Activated CD8-positive, alpha-beta memory T cell treated with anti-CD3 and anti-CD28 coated beads for 48 hours (primary cell): ENCODE results near the gene PDCD7.
"Not testable (repeated sequence)": the region's sequence is repeated elsewhere in the genome, so short reads cannot be mapped to it uniquely, and the experiment has no call there.

Experiments
- DNase-seq, 3 experiments: peaks; one replicate each; pipeline ENCODE4 v3.0.0-alpha.2; 2020; ENCODE audit warnings: low read depth in 2 of 3, low spot score in 2 of 3

The PDCD7 gene

DNA sequence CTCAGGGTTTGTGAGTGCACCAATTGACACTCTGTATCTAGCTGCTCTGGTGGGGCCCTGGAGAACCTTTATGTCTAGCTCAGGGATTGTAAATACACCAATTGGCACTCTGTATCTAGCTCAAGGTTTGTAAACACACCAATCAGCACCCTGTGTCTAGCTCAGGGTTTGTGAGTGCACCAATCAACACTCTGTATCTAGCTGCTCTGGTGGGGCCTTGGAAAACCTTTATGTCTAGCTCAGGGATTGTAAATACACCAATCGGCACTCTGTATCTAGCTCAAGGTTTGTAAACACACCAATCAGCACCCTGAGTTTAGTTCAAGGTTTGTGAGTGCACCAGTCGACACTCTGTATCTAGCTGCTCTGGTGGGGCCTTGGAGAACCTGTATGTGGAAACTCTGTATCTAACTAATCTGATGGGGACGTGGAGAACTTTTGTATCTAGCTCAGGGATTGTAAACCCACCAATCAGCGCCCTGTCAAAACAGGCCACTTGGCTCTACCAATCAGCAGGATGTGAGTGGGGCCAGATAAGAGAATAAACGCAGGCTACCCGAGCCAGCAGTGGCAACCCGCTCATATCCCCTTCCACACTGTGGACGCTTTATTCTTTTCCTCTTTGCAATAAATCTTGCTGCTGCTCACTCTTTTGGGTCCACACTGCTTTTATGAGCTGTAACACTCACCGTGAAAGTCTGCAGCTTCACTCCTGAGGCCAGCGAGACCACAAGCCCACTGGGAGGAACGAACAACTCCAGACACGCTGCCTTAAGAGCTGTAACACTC, 57.8 kb downstream of the PDCD7 start:
- DNase-seq, result not testable (repeated sequence)

DNA sequence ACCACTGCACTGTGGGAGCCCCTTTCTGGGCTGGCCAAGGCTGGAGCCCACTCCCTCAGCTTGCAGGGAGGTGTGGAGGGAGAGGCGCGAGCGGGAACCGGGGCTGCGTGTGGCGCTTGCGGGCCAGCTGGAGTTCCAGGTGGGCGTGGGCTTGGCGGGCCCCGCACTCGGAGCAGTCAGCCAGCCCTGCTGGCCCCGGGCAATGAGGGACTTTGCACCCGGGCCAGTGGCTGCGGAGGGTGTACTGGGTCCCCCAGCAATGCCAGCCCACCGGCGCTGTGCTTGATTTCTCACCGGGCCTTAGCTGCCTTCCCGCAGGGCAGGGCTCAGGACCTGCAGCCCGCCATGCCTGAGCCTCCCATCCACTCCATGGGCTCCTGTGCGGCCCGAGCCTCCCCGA, 58.7 kb downstream of the PDCD7 start:
- not testable (repeated sequence) for DNase-seq

DNA sequence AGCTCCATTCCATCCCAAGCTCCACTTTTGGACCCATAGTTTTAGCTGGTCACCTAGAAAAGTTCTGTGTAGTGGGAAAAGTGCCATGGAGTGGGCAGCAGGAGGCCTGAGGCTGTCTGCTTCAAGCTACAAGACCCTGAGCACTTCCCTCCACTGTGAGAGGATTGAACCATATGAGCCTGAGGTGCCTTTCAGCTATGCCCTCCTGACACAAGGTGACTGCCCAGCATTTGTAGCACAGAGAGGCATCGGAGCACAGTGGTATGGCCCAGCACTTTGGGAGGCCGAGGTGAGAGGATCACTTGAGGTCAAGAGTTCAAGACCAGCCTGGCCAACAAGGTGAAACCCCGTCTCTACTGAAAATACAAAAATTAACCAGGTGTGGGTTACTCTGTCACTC, 61.0 kb downstream of the PDCD7 start:
- no peak for DNase-seq

DNA sequence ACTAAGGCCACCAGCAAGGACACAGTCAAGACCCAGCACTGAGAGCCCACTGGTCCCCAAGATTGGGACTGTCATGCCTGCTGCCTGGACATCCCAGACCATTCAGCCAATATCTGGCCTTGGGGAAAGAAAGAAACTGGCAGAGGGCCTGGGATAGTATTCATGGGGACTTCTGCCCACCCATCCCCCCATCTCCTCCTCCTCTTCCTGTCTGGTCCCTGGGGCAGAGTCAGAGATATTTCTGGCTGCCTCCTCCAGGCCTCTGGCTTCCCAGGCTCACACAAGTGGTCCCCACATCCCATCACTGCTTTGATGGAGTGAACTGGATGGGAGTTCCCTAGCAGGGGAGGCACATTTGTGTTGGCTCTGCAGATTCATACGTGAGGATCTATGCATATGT, 61.6 kb downstream of the PDCD7 start:
- no peak for DNase-seq

DNA sequence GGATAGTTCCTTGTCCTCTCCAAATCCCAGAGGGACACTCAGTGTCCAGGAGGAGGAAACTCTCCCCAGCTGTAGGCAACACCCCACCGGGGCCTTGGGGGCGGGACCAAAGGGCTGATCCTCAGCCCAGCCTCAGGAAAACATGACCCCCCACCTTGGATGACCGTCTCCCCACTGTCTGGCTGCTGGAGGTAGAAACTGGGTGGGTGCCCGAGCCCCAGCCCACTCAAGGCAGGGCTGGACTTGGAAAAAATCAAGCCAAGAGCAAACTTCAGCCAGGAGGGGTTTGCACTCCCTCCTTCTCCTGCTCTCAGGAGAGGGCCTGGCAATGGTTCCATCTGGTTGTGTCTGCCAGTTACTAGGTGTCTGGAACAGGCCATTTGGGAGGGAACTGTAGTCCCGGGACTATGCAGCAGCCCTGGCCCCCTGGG, 62.2 kb downstream of the PDCD7 start:
- no peak for DNase-seq

DNA sequence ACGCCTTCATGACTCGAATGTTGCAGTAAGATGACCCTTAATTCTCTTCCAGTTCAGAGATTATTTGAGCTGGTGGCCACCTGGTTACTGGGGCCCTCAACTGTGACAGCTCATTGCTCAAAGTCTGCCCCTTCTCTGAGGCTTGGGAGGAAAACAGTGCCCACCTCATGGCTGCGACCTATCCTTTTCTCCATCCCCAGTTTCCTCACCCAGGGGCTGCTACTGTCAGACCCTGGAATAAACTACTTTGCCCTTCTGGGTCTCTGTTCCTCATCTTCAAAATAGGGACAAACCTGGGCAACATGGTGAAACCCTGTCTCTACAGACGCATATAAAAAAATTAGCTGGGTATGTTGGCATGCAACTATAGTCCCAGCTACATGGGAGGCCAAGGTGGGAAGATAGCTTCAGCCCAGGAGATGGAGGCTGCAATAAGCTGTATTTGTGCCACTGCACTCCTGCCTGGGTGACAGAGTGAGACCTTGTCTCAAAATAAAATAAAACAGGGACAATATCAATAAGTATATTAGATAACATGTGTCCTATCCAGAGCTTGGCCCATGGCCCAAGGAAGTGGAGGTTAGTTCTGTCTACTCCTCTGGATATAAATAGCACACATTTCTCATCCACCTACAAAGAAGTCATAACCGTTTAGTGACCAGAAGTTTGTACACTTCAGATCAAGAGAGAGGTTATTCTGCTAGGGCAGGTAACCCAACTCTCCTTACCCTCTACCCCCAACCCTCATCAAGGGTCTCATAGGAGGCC, 63.6 kb downstream of the PDCD7 start:
- DNase-seq, result no peak

DNA sequence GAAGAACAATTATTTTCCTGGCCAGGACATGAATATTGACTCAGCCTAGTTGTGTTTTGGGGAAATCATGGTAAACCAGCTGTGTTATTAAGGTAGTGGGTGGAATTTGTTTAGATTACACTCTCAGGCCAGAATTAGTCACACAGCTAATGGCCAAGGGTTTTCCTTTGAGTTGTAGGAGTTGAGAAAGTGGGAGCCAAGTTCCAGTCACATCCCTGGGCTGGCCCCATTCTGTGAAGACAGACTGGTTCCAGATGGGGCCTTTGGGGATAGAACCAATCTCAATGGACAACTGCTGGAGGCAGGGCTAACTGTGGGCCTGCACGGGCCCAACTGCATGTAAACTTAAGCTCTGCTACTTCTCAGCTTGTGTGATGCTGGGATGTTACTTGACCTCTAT, 64.4 kb downstream of the PDCD7 start:
- no peak for DNase-seq

DNA sequence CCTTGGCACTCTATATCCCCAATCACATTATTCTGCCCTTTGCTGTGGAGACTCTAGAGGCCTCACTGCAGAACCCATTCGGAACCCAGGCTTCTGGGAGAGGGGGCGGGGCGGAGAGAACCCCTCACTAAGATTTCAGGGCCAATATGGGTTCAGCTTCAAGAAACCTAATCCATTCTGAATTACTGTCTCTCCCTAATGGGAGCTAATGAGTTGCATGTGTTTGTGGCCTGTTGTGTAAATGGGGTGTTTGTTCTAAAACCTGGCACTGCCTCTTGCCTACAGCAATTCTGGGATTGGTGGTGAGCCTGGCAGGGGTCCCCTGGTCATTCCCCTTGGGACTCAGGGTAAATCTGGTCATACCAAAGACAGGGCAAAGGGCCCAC, 65.2 kb downstream of the PDCD7 start:
- no peak for DNase-seq

DNA sequence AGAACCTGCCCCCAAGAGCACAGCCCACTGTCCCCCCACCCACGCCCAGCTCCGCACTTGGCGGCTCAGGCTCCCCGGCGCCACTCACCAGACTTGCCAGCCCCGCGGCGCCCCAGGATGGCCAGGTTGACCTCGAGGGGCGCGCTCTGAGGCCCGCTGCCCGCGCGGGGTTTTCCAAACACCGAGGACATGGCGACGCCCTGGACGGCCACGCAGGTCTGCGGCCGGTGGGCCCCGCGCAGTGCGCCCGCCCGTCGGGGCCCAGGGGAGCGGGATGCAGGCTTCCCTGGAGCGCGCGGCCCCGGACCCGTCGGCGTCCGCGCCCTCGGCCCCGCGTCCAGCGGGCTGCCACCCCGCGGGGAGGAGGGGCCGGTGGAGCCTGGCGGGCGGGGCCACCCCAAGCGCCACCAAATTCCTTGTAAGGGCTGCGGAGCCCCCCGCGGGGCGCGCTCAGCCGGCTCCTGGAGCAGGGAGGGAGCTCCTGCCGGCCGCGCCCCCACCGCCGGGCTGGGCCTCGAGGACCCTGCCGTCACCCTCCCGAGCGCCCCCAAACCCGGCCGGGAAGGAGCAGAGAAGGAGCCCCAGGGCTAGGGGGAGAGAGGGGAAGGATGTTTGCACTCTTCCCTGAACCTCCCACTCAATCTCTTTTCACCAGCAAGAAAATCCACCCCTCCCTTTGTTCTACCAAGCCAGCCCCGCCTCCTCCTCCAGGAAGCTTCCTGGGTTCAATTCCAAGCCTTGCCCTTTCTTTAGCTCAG, 65.8 kb downstream of the PDCD7 start, which contains the start of gene RASL12:
Gene RASL12 (minus strand): TSS at position 347 of the 758 bp plus-strand sequence. CDS start 156 bp downstream, at position 191.
- DNase-seq, result no peak
